OCI-LY1 (cell line): ENCODE measurements around the gene KLHL26.

Experiments
- CTCF ChIP-seq: fragments of 200-600 bp; sonication (generic), shearing (Covaris generic); IDR thresholded peaks from 2 replicates; pipeline ENCODE4 v1.5.1; 2017; ENCODE audit warnings: mild to moderate bottlenecking, antibody characterized with exemption, low read length, moderate library complexity, mixed read lengths
- EZH2 ChIP-seq: fragments of 200-600 bp; sonication (generic), shearing (Covaris generic); IDR thresholded peaks from 2 replicates; pipeline ENCODE4 v1.8.0; 2017; ENCODE audit warnings: borderline replicate concordance, mixed run types, mild to moderate bottlenecking, antibody characterized with exemption, low read length, moderate library complexity, mixed read lengths

- TF ChIP-seq EZH2 (no peak), CTCF (no peak)
These were observed 68.1 kb downstream of the KLHL26 start for GRCh38 chr19:18704971-18705370.
